GM11168 (cell line): ENCODE data around the gene THSD4.

Experiments
- in situ Hi-C: fragments of 300-500 bp; cut with MboI; formaldehyde crosslinking; loops from one replicate; pipeline ENCODE4 v1.12.0; 2022; ENCODE audit warnings: low sequenced_read_pairs; ENCODE audit not compliant: unreplicated experiment

THSD4 gene

GRCh38 chr15:71679223-71679792, 564.0 kb downstream of the THSD4 start:
- in situ Hi-C loops = no loop called here

GRCh38 chr15:71679793-71680353, 564.6 kb downstream of the THSD4 start:
- in situ Hi-C loops = no loop called here

- in situ Hi-C loops = no loop called here
These were observed 566.7 kb downstream of the THSD4 start for GRCh38 chr15:71682001-71682400.

GRCh38 chr15:71683411-71684274, 568.4 kb downstream of the THSD4 start:
- in situ Hi-C loops = no loop called here

GRCh38 chr15:71685420-71685993, 570.2 kb downstream of the THSD4 start:
- in situ Hi-C loops = no loop called here

- in situ Hi-C loops = no loop called here
These were observed 571.2 kb downstream of the THSD4 start for GRCh38 chr15:71686221-71687050.

- in situ Hi-C loops = no loop called here
These were observed 572.7 kb downstream of the THSD4 start for GRCh38 chr15:71687902-71688508.

GRCh38 chr15:71688509-71689094, 573.3 kb downstream of the THSD4 start:
- in situ Hi-C loops = no loop called here

- in situ Hi-C loops = no loop called here
These were observed 575.8 kb downstream of the THSD4 start for GRCh38 chr15:71691081-71691457.

- in situ Hi-C loops = no loop called here
These were observed 576.5 kb downstream of the THSD4 start for GRCh38 chr15:71691458-71692417.

- in situ Hi-C loops = no loop called here
These were observed 582.0 kb downstream of the THSD4 start for GRCh38 chr15:71697236-71697635.

- in situ Hi-C loops = no loop called here
These were observed 582.8 kb downstream of the THSD4 start for GRCh38 chr15:71698030-71698429.

GRCh38 chr15:71698742-71699141, 583.5 kb downstream of the THSD4 start:
- in situ Hi-C loops = no loop called here

- in situ Hi-C loops = no loop called here
These were observed 584.7 kb downstream of the THSD4 start for GRCh38 chr15:71699977-71700376.

GRCh38 chr15:71701808-71702207, 586.5 kb downstream of the THSD4 start:
- in situ Hi-C loops = no loop called here

- in situ Hi-C loops = no loop called here
These were observed 587.2 kb downstream of the THSD4 start for GRCh38 chr15:71702496-71702895.

GRCh38 chr15:71705151-71705550, 589.9 kb downstream of the THSD4 start:
- in situ Hi-C loops = no loop called here

GRCh38 chr15:71706461-71707229, 591.4 kb downstream of the THSD4 start:
- in situ Hi-C loops = no loop called here
